NCI-H2029 (cell line): ENCODE measurements around the gene IGF2BP2.
"Not testable (repeated sequence)": the region's sequence is repeated elsewhere in the genome, so short reads cannot be mapped to it uniquely, and the experiment has no call there.

Experiments
- DNase-seq: peaks from one replicate; lab custom pipeline; 2025; lab: John Stamatoyannopoulos, UW

Gene IGF2BP2

GRCh38 chr3:185825006-185825638, at the start of gene IGF2BP2:
Gene IGF2BP2, minus strand, starts transcription at chr3:185825042. Its CDS starts 82 bp downstream, at chr3:185824960.
- DNase-seq, result no peak

GRCh38 chr3:185874119-185874518, 49.3 kb upstream of the IGF2BP2 start:
- no peak for DNase-seq

- no peak for DNase-seq
These were observed 42.8 kb upstream of the IGF2BP2 start for GRCh38 chr3:185867650-185868049.

DNA sequence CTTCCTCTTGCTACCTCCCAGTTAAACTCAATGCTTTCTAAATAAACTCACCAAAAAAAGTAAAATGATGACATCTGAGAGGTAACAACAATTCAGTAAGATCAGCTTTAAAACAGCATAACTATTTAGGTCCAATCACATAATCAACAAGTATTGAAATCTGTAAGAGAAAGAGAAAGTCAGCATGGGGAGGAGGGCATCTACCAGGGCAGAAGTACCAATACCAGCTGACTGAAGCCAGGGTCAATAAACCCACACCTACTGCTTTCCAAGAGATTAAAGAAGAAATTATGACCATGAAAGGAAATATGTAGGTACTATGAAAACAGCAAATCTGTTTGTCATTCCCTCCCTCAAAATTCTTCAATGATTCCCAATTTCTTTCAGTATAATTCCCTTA, 42.2 kb upstream of the IGF2BP2 start:
- DNase-seq, result no peak

DNA sequence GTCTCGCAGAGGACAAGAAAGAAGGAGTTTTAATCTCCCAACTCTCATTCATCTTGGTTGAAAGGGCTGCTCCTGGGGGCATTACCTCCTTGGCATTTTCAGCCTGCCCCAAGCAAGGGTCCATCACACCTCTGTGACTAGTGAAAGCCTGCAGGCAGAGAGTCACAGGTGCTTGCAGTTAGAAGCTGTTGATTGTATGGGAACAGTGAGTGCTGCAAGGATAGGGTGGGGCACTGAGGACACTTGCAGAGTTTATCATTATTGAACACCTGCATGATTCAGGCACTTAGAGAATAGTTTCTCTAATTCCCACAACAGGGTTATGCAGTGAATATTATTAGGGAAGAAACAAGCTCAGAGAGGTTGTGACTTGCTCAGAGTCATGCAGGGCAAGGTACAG, 41.7 kb upstream of the IGF2BP2 start:
- no peak for DNase-seq

- no peak for DNase-seq
These were observed 40.4 kb upstream of the IGF2BP2 start for GRCh38 chr3:185865247-185865646.

DNA sequence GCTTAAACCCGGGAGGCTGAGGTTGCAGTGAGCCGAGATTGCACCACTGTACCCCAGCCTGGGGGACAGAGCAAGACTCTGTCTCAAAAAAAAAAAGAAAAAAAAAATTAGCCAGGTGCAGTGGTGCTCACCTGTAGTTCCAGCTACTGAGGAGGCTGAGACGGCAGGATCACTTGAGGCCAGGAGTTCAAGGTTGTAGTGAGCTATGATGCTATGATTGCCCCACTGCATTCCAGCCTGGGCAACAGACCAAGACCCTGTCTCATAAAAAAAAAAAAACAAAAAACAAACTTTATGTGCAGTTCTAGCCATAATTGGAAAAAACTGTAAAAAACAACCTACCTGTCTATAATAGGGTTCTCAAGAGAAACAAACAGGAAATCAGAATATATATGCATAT, 39.9 kb upstream of the IGF2BP2 start:
- DNase-seq, result no peak

DNA sequence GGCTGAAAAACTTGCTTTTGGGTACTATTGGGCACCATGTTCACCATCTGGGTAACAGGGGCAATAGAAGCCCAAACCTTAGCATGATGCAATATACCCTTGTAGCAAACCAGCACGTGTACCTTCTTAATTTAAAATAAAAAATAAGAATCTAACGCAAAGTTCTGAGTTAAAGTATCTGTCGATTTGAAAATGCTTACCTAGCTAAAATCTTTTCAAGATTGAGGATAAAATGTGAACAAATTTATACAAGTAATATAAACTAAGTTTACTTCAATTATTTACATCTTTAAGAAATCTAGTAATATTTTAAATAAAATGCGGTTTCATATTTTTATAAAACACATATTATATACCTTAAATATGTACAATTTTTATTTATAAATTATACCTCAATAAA, 38.1 kb upstream of the IGF2BP2 start:
- no peak for DNase-seq

GRCh38 chr3:185859294-185859972, 34.6 kb upstream of the IGF2BP2 start:
- DNase-seq, result no peak

DNA sequence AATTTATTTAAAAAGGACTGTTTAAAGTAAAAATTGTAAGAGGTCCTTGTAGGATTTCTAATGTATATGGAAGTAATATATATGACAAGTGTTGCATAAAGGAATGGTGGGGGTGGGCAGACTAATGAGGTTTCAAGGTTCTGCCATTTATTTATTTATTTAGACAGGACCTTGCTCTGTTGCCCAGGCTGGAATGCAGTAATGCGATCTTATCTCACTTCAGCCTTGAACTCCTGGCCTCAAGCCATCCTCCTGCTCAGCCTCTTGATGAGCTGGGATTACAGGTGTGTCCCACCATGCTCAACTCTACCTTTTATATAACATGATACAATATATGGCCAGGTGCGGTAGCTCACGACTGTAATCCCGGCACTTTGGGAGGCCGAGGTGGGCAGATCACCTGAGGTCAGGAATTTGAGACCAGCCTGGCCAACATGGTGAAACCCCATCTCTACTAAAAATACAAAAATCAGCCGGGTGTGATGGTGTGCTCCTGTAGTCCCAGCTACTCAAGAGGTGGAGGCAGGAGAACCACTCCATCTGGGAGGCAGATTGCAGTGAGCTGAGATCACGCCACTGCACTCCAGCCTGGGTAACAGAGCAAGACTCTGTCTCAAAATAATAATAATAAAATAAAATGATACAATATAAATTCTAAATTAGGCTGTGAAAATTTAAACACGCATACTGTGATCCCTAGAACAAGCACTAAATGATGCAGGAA, 33.8 kb upstream of the IGF2BP2 start:
- DNase-seq, result no peak

DNA sequence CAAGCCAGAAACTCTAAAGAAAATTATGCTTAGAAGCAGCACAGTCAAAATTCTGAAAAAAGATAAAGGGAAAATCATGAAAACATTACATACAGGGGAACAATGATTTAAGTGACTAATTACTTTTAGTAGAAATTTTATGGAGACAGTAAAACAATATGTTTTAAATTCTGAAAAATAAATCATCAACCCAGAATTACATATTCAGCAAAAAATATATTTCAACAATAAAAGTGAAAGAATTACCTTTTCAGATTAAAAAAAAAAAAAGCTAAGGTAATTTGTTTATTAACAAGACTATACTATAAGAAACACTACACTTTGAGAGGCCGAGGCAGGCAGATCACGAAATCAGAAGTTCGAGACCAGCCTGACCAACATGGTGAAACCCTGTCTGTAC, 32.4 kb upstream of the IGF2BP2 start:
- DNase-seq, result no peak

- no peak for DNase-seq
These were observed 31.8 kb upstream of the IGF2BP2 start for GRCh38 chr3:185856652-185857051.

- DNase-seq, result not testable (repeated sequence)
These were observed 28.9 kb upstream of the IGF2BP2 start for GRCh38 chr3:185853771-185854170.

- DNase-seq, result no peak
These were observed 27.8 kb upstream of the IGF2BP2 start for GRCh38 chr3:185852635-185853034.

GRCh38 chr3:185851959-185852358, 27.1 kb upstream of the IGF2BP2 start:
- DNase-seq, result no peak

- DNase-seq, result no peak
These were observed 26.2 kb upstream of the IGF2BP2 start for GRCh38 chr3:185851046-185851445.

DNA sequence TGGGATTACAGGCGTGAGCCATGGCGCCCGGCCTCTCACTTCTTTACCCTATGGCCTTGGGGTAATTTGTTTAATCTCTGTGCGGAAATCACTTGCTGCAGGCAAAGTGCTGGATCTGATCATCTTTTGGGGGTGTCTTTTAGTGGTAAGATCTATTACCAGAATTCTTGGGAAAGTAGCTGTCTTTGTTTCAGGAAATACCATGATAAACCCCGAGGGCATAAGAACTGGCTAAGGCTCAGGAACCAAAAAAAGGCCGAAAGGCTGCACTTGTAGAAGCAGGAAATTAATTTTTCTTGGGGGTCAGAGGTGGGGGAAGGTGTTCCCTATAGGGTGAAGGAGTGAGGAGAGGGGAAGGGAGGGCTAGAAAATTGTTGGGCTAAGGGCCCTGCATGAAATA, 22.7 kb upstream of the IGF2BP2 start:
- no peak for DNase-seq

GRCh38 chr3:185846037-185846436, 21.2 kb upstream of the IGF2BP2 start:
- no peak for DNase-seq

GRCh38 chr3:185844051-185844450, 19.2 kb upstream of the IGF2BP2 start:
- DNase-seq, result no peak

- no peak for DNase-seq
These were observed 18.8 kb upstream of the IGF2BP2 start for GRCh38 chr3:185843635-185844034.

DNA sequence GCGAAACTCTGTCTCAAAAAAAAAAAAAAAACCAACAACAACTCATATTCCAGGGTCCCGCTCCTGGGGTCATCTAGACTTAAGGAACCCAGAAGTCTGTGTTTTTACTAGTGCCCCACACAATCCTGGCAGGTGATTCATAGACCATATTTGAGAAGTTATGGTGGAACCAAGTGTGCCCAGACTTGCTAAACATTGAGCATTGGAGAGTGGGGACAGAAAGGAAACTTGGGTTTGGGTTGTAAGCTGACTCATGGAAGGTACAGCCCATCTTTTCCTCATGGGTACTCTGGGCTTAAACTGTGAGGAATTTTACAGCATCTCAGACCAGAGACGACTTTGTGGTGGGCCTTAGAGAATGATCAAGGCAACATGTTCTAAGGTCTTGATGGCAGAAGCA, 18.3 kb upstream of the IGF2BP2 start:
- DNase-seq, result no peak

- no peak for DNase-seq
These were observed 17.4 kb upstream of the IGF2BP2 start for GRCh38 chr3:185842241-185842640.

DNA sequence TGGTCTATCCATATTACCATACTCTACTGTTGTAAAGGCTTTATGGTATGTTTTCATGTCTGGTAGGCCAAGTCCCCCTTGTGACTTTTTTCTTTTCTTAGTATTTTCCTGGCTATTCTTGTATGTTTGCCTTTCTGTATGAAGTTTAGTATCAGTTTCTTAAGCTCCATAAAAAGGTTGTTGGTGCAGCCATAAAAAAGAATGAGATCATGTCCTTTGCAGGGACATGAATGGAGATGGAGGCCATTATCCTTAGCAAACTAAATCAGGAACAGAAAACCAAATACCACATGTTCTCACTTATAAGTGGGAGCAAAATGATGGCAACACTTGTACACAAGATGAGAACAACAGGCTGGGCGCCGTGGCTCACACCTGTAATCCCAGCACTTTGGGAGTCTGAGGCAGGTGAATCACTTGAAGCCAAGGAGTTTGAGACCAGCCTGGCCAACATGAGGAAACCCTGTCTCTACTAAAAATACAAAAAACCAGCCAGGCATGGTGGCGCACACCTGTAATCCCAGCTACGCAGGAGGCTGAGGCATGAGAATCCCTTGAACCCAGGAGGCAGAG, 13.7 kb upstream of the IGF2BP2 start:
- DNase-seq, result not testable (repeated sequence)
